K562 (cell line): ENCODE data around the gene SH3BGRL3. TPM values are rescaled to one million over a fixed set of nuclear protein-coding genes. Genes with fewer than 3 reads are reported as not detected.

Experiments used
- ATF1 ChIP-seq, 2 experiments: fragments of 450-650 bp in 1 of 2; IDR thresholded peaks; 2 replicates each; pipeline ENCODE4 v1.6.1; 2016; ENCODE audit warnings: missing compliant biosample characterization in 1 of 2, missing genetic modification characterization in 1 of 2
- BACH1 ChIP-seq: fragments of 200-800 bp; sonication (Bioruptor generic); IDR thresholded peaks from 2 replicates; pipeline ENCODE4 v1.6.1; 2016; ENCODE audit warnings: missing genetic modification characterization, missing compliant biosample characterization
- CC2D1A ChIP-seq: fragments of 450-650 bp; IDR thresholded peaks from 2 replicates; pipeline ENCODE4 v1.6.1; 2017; ENCODE audit warnings: mild to moderate bottlenecking
- EHMT2 ChIP-seq: fragments of 450-650 bp; IDR thresholded peaks from 2 replicates; pipeline ENCODE4 v1.6.1; 2018; ENCODE audit warnings: antibody characterized with exemption
- ESRRA ChIP-seq: fragments of 450-650 bp; IDR thresholded peaks from 2 replicates; pipeline ENCODE4 v1.6.1; 2014; ENCODE audit warnings: low read depth, mild to moderate bottlenecking, moderate library complexity, borderline replicate concordance
- JUN ChIP-seq, 2 experiments: sonication (generic) in 1 of 2; formaldehyde crosslinking in 1 of 2; IDR thresholded peaks; 2 replicates each; pipeline versions ENCODE4 v1.6.1 to v1.8.0; 2012 to 2022; ENCODE audit warnings: borderline replicate concordance in 2 of 2, mild to moderate bottlenecking in 2 of 2, improper control_type of control experiment in 1 of 2, low read depth in 1 of 2, low read length in 1 of 2, missing genetic modification reagents in 1 of 2
- LCOR ChIP-seq: sonication (generic); formaldehyde crosslinking; IDR thresholded peaks from 2 replicates; pipeline ENCODE4 v1.8.0; 2022; ENCODE audit warnings: mild to moderate bottlenecking, missing genetic modification reagents
- NRF1 ChIP-seq, 2 experiments: fragments of 450-650 bp; IDR thresholded peaks in 1 of 2; conservative IDR thresholded peaks in 1 of 2; 2 replicates each; pipeline ENCODE4 v1.6.1; 2014; ENCODE audit warnings: mild to moderate bottlenecking in 2 of 2
- PPARD ChIP-seq: fragments of 250-450 bp; sonication (Bioruptor Pico); IDR thresholded peaks from 2 replicates; pipeline ENCODE4 v1.8.0; 2022; ENCODE audit warnings: inconsistent platforms, mild to moderate bottlenecking, moderate library complexity
- RBM34 ChIP-seq: fragments of 200-400 bp; formaldehyde crosslinking; IDR thresholded peaks from 2 replicates; pipeline ENCODE4 v1.6.1; 2018; ENCODE audit warnings: low read length, borderline replicate concordance; ENCODE audit not compliant: insufficient read depth
- SETDB1 ChIP-seq: IDR thresholded peaks from one replicate; pipeline ENCODE4 v1.6.1; 2012; ENCODE audit warnings: low read length, control low read depth, inconsistent platforms
- STAT5B ChIP-seq: fragments of 250-450 bp; sonication (Bioruptor Pico); IDR thresholded peaks from 2 replicates; pipeline ENCODE4 v1.8.0; 2021; ENCODE audit warnings: mild to moderate bottlenecking, inconsistent platforms
- TAF9B ChIP-seq: fragments of 450-650 bp; IDR thresholded peaks from 2 replicates; pipeline ENCODE4 v1.6.1; 2018; ENCODE audit warnings: mild to moderate bottlenecking; ENCODE audit not compliant: partially characterized antibody
- ZKSCAN1 ChIP-seq: fragments of 150-350 bp; IDR thresholded peaks from 2 replicates; pipeline ENCODE4 v1.6.1; 2016; ENCODE audit warnings: low read depth, low read length
- ZNF282 ChIP-seq: sonication (generic); formaldehyde crosslinking; IDR thresholded peaks from 2 replicates; pipeline ENCODE4 v1.8.1; 2023; ENCODE audit warnings: missing genetic modification reagents
- ZNF75A ChIP-seq: fragments of 450-650 bp; formaldehyde crosslinking; IDR thresholded peaks from 2 replicates; pipeline ENCODE4 v1.4.0; 2020; ENCODE audit warnings: mild to moderate bottlenecking
- polyA plus RNA-seq, 8 experiments: library from polyadenylated mRNA; depleted of rRNA in 4 of 8; stranded (reverse) in 5 of 8; unstranded in 3 of 8; fragments of >200 nt; fragmentation: Nextera tagmentation in 2 of 8; fragmentation: Illumina TruSeq in 1 of 8; extraction: Ambion mirVana in 2 of 8; extraction: Trizol in 1 of 8; gene quantifications; 2 replicates each; pipeline versions ENCODE4 v1.2.1 to v1.2.3, GENCODE V29; 2011 to 2014; ENCODE audit warnings: inconsistent platforms in 1 of 8, missing spikeins in 1 of 8
- total RNA-seq, 7 experiments: library from RNA; depleted of rRNA in 6 of 7; stranded (reverse); fragments of >200 nt in 6 of 7; fragmentation: Illumina TruSeq in 2 of 7; extraction: Trizol in 2 of 7; gene quantifications; 2 replicates each; pipeline versions ENCODE4 v1.2.1 to v1.2.3, GENCODE V29; 2011 to 2021; ENCODE audit warnings: low replicate concordance in 1 of 7
- TF ChIP-seq, protein P1 (sequence below): sonication (generic); formaldehyde crosslinking; IDR thresholded peaks from 2 replicates; pipeline ENCODE4 v1.8.0; 2023; ENCODE audit warnings: missing genetic modification reagents, mild to moderate bottlenecking, borderline replicate concordance
- TF ChIP-seq, protein P2 (sequence below): conservative IDR thresholded peaks from 2 replicates; pipeline ENCODE4 v1.6.1; 2011; ENCODE audit warnings: low read depth, mild to moderate bottlenecking, low read length; ENCODE audit not compliant: control insufficient read depth

The SH3BGRL3 gene
- total and polyA plus RNA-seq, 9 of the 15 experiments (the other 6 are each of a cell fraction or from before 2014, with no cell fraction given) = 30.3 to 140 (median 54.2) TPM

DNA sequence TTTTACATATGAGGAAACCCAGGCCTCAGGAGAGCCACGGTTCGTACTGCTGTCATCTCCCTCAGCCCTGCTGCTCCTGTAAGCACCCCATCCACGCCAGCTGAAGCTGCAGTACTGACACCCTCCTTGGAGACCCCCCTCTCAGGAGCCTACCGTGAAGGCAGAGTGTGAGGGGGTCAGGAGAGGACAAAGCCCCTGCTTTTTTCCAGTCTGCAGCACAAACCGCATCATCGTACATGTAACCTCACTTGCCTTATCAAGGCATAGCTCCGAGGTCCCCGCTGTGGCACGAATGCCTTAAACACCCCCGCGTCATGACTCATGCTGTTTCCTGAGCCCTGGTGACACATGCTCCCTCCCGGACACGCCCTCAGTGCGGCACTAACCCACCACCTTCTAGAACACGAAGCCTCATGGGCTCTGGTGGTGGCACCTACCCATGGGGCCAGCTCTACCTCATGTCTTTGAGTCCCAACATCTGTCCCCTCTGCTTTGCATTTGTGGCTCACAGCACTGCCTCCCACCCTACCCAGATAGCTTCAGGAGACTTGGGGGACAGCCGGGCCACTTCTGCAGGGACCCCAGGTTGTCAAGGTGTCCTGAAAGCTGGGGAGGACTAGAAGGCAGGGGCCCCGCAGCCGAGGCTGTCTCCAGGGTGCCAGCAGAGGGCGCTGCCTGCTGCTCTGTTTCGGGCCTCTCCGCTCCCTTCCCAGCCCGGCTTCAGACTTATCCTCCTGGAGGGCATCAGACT, 4.9 kb downstream of the SH3BGRL3 start (continued):
- TF ChIP-seq, protein P1, sequence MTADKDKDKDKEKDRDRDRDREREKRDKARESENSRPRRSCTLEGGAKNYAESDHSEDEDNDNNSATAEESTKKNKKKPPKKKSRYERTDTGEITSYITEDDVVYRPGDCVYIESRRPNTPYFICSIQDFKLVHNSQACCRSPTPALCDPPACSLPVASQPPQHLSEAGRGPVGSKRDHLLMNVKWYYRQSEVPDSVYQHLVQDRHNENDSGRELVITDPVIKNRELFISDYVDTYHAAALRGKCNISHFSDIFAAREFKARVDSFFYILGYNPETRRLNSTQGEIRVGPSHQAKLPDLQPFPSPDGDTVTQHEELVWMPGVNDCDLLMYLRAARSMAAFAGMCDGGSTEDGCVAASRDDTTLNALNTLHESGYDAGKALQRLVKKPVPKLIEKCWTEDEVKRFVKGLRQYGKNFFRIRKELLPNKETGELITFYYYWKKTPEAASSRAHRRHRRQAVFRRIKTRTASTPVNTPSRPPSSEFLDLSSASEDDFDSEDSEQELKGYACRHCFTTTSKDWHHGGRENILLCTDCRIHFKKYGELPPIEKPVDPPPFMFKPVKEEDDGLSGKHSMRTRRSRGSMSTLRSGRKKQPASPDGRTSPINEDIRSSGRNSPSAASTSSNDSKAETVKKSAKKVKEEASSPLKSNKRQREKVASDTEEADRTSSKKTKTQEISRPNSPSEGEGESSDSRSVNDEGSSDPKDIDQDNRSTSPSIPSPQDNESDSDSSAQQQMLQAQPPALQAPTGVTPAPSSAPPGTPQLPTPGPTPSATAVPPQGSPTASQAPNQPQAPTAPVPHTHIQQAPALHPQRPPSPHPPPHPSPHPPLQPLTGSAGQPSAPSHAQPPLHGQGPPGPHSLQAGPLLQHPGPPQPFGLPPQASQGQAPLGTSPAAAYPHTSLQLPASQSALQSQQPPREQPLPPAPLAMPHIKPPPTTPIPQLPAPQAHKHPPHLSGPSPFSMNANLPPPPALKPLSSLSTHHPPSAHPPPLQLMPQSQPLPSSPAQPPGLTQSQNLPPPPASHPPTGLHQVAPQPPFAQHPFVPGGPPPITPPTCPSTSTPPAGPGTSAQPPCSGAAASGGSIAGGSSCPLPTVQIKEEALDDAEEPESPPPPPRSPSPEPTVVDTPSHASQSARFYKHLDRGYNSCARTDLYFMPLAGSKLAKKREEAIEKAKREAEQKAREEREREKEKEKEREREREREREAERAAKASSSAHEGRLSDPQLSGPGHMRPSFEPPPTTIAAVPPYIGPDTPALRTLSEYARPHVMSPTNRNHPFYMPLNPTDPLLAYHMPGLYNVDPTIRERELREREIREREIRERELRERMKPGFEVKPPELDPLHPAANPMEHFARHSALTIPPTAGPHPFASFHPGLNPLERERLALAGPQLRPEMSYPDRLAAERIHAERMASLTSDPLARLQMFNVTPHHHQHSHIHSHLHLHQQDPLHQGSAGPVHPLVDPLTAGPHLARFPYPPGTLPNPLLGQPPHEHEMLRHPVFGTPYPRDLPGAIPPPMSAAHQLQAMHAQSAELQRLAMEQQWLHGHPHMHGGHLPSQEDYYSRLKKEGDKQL (CRISPR knock-in tag) = no peak
- TF ChIP-seq BACH1 (tag) (peak; percentile 80; the same call in 1 of the 2 replicates), SETDB1 (peak; percentile 31), ATF1 (CRISPR knock-in tag; IDR thresholded peaks at IDR 0.05) (no peak), ATF1 (tag; IDR thresholded peaks at IDR 0.05) (peak; percentile 93), CC2D1A (peak; percentile 58; the same call in 1 of the 2 replicates), PPARD (no peak), EHMT2 (peak; percentile 66; the same call in 1 of the 2 replicates), ZNF282 (CRISPR knock-in tag) (0 out of 2 replicates have a peak, but pooled peaks have one; percentile 67), RBM34 (no peak), ZKSCAN1 (peak; percentile 56), ESRRA (peak; percentile 67; the same call in 1 of the 2 replicates), JUN (IDR thresholded peaks at IDR 0.05; ENCODE audit: borderline replicate concordance, low read depth, low read length) (peak; percentile 100), JUN (CRISPR knock-in tag; IDR thresholded peaks at IDR 0.05; ENCODE audit: borderline replicate concordance) (peak; percentile 97), TAF9B (no peak), ZNF75A (CRISPR knock-in tag) (no peak), STAT5B (CRISPR knock-in tag) (no peak), NRF1 (conservative IDR thresholded peaks at IDR 0.05 in 1 of 2, IDR thresholded peaks at IDR 0.05 in 1 of 2) (peak; percentile 55 to 59; a peak in 3 of 4 replicates), LCOR (CRISPR knock-in tag) (peak; percentile 95)
- TF ChIP-seq, protein P2, sequence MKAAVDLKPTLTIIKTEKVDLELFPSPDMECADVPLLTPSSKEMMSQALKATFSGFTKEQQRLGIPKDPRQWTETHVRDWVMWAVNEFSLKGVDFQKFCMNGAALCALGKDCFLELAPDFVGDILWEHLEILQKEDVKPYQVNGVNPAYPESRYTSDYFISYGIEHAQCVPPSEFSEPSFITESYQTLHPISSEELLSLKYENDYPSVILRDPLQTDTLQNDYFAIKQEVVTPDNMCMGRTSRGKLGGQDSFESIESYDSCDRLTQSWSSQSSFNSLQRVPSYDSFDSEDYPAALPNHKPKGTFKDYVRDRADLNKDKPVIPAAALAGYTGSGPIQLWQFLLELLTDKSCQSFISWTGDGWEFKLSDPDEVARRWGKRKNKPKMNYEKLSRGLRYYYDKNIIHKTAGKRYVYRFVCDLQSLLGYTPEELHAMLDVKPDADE = peak; percentile 19; the same call in 1 of the 2 replicates
